Heart left ventricle (tissue), 16 donors: Measurements from ENCODE around the gene SIK1. TPM values are rescaled to one million over a fixed set of nuclear protein-coding genes. Genes with fewer than 3 reads are reported as not detected.

Experiments used
- ATAC-seq, 4 donors: fragments of 200-7000 bp; cut with Tn5 transposase; one replicate each; pipeline ENCODE4 v1.9.1; 2020 to 2022; ENCODE audit warnings: moderate library complexity in 4 of 4, mild to moderate bottlenecking in 3 of 4, moderate number of reproducible peaks in 1 of 4
- DNase-seq, 5 donors: peaks; one replicate each; pipeline ENCODE4 v3.0.0-alpha.2; 2020
- H3K27ac ChIP-seq, 12 donors: fragments of 200-600 bp; sonication (generic) in 4 of 12; one replicate each; pipeline versions ENCODE4 v1.5.0 to v1.8.0; 2016 to 2022; ENCODE audit warnings: mild to moderate bottlenecking in 2 of 12
- H3K27me3 ChIP-seq, 9 donors: fragments of 200-600 bp; sonication (generic) in 2 of 9; one replicate each; pipeline versions ENCODE4 v1.5.1 to v1.8.0; 2016 to 2022; ENCODE audit warnings: mild to moderate bottlenecking in 3 of 9
- H3K36me3 ChIP-seq, 9 donors: fragments of 200-600 bp; sonication (generic) in 2 of 9; one replicate each; pipeline versions ENCODE4 v1.5.0 to v1.8.0; 2018 to 2022; ENCODE audit warnings: mild to moderate bottlenecking in 2 of 9
- H3K4me1 ChIP-seq, 12 donors: fragments of 200-600 bp; sonication (generic) in 4 of 12; one replicate each; pipeline versions ENCODE4 v1.5.0 to v1.8.0; 2016 to 2022; ENCODE audit warnings: mild to moderate bottlenecking in 3 of 12
- H3K4me3 ChIP-seq, 12 donors: fragments of 200-600 bp; sonication (generic) in 4 of 12; one replicate each; pipeline versions ENCODE4 v1.5.0 to v1.8.0; 2017 to 2022; ENCODE audit warnings: mild to moderate bottlenecking in 9 of 12, moderate library complexity in 4 of 12
- H3K9me3 ChIP-seq, 12 donors: fragments of 200-600 bp; sonication (generic) in 4 of 12; one replicate each; pipeline versions ENCODE4 v1.5.0 to v1.8.0; 2016 to 2022; ENCODE audit warnings: mild to moderate bottlenecking in 1 of 12
- CTCF ChIP-seq, 12 donors: fragments of 200-600 bp; sonication (generic) in 4 of 12; IDR thresholded peaks; one replicate each; pipeline versions ENCODE4 v1.5.0 to v1.8.0; 2018 to 2022; ENCODE audit warnings: antibody characterized with exemption in 12 of 12, mild to moderate bottlenecking in 5 of 12
- POLR2A ChIP-seq, 2 donors: fragments of 450-650 bp; IDR thresholded peaks; one replicate each; pipeline ENCODE4 v1.6.1; 2017; ENCODE audit warnings: antibody characterized with exemption in 2 of 2, mild to moderate bottlenecking in 2 of 2, moderate library complexity in 2 of 2
- whole genome bisulfite sequencing, 4 donors: extraction: QIAGEN DNeasy Blood & Tissue Kit in 2 of 4; methylation state at CpG; one replicate each; pipeline versions ENCODE4 v1.1.5 to v1.1.7; 2013 to 2018; 5-methylcytosine and 5-hydroxymethylcytosine counted together
- intact Hi-C, 10 donors: fragments of 100-400 bp; cut with DNase I; formaldehyde crosslinking; loops; one replicate each; pipeline versions ENCODE4 v1.11.1 to v1.14.2; 2022
- polyA plus RNA-seq, 2 donors: library from polyadenylated mRNA; stranded (reverse); fragments of 200-250 nt; gene quantifications; one replicate each; pipeline ENCODE4 v1.2.3, GENCODE V29; 2013
- total RNA-seq, 9 donors: library from RNA; depleted of rRNA in 2 of 9; stranded (reverse); fragments of >200 nt in 2 of 9; fragmentation: NEBNext Ultra II Directional in 3 of 9; extraction: Animal tissue kit (Norgen Biotek cat#: 25700) in 3 of 9; gene quantifications; one replicate each; pipeline versions ENCODE4 v1.1.0 to v1.2.4, GENCODE V29; 2016 to 2023
- donor health status: ischemic (EF 13 %, LVEDD 7.1; RV severe dilation, severe dysfunction).
- donor health status: healthy with polysubstance abuse.
- donor health status: DM: no; HTN: yes; CAD: no.
- donor health status: DM: no; HTN: no; CAD: no.
- donor health status: ischemic (EF 25% LVEDD 6.9; RV normal size, moderate dysfunction).
- donor health status: ischemic (EF 25% LVEDD 5.7; RV mildly dilated, moderate dysfunction).
- donor health status: healthy.
- donor health status: DM: yes; HTN: yes; CAD: no.
- donor health status: ischemic (EF 35%, LVEDD 5.7; RV mildly dilated, moderate dysfunction).
- donor health status: nonischemic (EF 11% LVEDD 7.7; RV severe dilation, severe dysfunction).
- donor health status: DM: yes; HTN: yes; CAD: no.
- donor health status: PGD.
- donor health status: ischemic (EF 29% LVEDD 5.4; RV normal size, mild dysfunction).
- donor health status: nonischemic (EF 23%, LVEDD 6.1; RV moderate dilation, normal function).

Gene SIK1
- total and polyA plus RNA-seq, 11 donors, result 0.38 to 53.5 (median 5.4) TPM

DNA sequence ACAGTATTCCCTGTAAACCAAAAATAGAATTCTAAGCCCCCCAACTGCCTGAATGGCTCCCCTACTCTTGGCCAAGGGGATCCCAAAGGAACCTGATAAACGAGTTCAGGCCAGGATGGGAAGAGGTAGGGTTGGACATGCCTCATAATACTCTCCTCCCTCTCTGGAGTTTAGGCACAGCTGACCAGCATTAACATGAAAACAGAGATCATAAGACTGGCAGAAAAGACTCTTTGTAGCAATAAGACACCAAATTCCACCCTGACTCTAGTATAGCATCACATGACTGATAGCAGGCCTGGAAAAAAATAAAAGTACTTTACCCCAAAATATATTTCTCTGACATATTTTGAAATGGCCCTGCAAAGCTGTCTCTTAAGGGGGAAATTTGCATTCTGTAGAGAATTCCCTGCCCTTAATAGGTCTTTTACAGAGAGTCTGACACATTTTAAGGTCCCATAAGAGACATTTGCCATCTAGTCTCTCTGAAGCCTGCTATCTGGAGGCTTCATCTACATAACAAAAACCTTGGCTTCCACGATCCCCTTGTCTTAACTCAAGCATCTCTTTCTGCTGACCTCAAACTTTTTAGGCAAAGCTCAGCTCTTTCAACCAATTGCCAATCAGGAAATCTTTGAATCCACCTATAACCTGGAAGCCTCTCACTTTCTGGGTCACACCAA lies 55.9 kb downstream of the SIK1 start:
- no peak overlapping the region for H3K27ac ChIP-seq
- intact Hi-C loops, result loop anchor here in 1 of 10 donors (10.0 kb wide), 1 partner anchor 56 kb away; no protein-coding TSS in a partner anchor
- no peaks in the 10 kb centered on the region for H3K27me3 ChIP-seq
- peaks cover 0 to 6% (median 3%) of the 10 kb centered on the region in 12 donors for H3K4me1 ChIP-seq
- H3K4me3 ChIP-seq, result no peak overlapping the region
- H3K36me3 ChIP-seq, result no peaks in the 10 kb centered on the region
- DNase-seq, result no peak
- no peak for TF ChIP-seq CTCF (IDR thresholded peaks at IDR 0.05)
- TF ChIP-seq POLR2A (IDR thresholded peaks at IDR 0.05), result no peak
- H3K9me3 ChIP-seq, result no peaks in the 10 kb centered on the region
- WGBS, 4 donors, result 82 to 93% (median 83%) methylated on average over 2 of the region's 2 CpGs
- ATAC-seq, result no peak

GRCh38 chr21:43370091-43370658 lies 56.8 kb downstream of the SIK1 start:
- TF ChIP-seq POLR2A (IDR thresholded peaks at IDR 0.05), result no peak
- no peak for TF ChIP-seq CTCF (IDR thresholded peaks at IDR 0.05)
- Histone ChIP-seq H3K27ac (no peak overlapping the region), H3K27me3 (no peaks in the 10 kb centered on the region), H3K9me3 (no peaks in the 10 kb centered on the region), H3K4me3 (no peak overlapping the region), H3K36me3 (no peaks in the 10 kb centered on the region), H3K4me1 (peaks cover 0 to 11% (median 5%) of the 10 kb centered on the region in 12 donors)
- ATAC-seq (no peak), DNase-seq (no peak)
- WGBS, 4 donors, result 80 to 84% (median 82%) methylated on average over 20 of the region's 20 CpGs
- intact Hi-C loops, result loop anchor here in 1 of 10 donors (10.0 kb wide), 1 partner anchor 55 kb away; no protein-coding TSS in a partner anchor

DNA sequence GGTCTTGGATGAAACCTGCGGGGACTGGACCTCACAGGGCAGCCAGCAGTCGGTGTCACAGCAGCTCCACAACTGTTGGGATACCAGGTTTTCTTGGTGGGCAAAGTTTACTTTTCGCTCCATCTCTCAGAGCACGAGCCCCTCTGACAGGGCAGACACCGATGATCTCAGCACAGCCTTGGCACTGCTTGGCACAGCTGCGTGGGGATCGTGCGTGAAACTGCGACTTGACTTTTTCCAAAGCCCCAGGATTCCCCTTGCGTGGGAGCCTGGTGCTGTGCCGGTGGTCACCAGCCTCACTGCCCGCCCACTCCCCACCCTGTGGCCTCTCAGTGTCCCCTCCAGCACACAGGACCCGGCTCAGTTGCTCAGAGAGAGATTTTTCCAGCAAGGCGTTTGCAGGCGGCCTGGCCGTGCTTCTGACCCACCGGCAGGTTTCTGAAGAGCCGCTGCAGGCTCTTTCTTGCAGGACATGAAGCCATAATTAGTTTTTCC lies 57.3 kb downstream of the SIK1 start:
- intact Hi-C loops, result loop anchor here in 1 of 10 donors (10.0 kb wide), 1 partner anchor 55 kb away; no protein-coding TSS in a partner anchor
- Histone ChIP-seq H3K9me3 (no peaks in the 10 kb centered on the region), H3K4me1 (peaks cover 0 to 13% (median 5%) of the 10 kb centered on the region in 12 donors), H3K36me3 (no peaks in the 10 kb centered on the region), H3K27me3 (no peaks in the 10 kb centered on the region), H3K27ac (no peak overlapping the region), H3K4me3 (no peak overlapping the region)
- ATAC-seq (no peak), DNase-seq (no peak)
- no peak for TF ChIP-seq CTCF (IDR thresholded peaks at IDR 0.05)
- TF ChIP-seq POLR2A (IDR thresholded peaks at IDR 0.05), result no peak
- 73 to 77% (median 75%) methylated on average over 13 to 18 of the region's 18 CpGs for WGBS, 4 donors

DNA sequence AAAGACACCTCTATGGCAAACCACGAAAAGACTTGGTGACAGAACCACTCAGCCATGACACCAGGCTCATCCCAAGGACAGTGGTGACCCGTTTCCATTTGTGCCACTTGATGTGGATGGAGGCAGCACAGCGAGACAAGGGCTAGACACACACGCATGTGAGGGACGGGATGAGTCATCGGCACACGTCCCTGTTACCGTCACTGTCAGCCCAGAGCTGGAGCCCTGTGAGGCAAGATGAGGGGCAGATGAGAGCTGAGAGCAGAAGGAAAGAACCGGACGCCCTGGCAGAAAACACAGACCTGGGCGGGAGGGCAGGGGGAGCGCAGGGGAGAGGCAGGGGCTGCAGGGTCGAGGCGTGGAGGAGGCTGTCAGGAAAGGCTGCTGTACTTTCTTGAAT lies 57.8 kb downstream of the SIK1 start:
- WGBS, 4 donors, result 62 to 81% (median 76%) methylated on average over 14 of the region's 14 CpGs
- no peak for ATAC-seq
- DNase-seq, result no peak

More for the DNA sequence above, 57.8 kb downstream of the SIK1 start:
- TF ChIP-seq CTCF (IDR thresholded peaks at IDR 0.05) (no peak), POLR2A (IDR thresholded peaks at IDR 0.05) (no peak)
- Histone ChIP-seq H3K9me3 (no peaks in the 10 kb centered on the region), H3K4me1 (peaks cover 0 to 13% (median 5%) of the 10 kb centered on the region in 12 donors), H3K27me3 (no peaks in the 10 kb centered on the region), H3K36me3 (no peaks in the 10 kb centered on the region), H3K4me3 (no peak overlapping the region), H3K27ac (no peak overlapping the region)
- intact Hi-C loops, result no loop called here
